Ramos (cell line): Measurements from ENCODE around the gene LGALS9.
"Not testable (repeated sequence)": the region's sequence is repeated elsewhere in the genome, so short reads cannot be mapped to it uniquely, and the experiment has no call there.

Experiments used
- in situ Hi-C: fragments of 300-500 bp; cut with MboI; formaldehyde crosslinking; loops from one replicate; pipeline ENCODE4 v1.14.3; 2022; ENCODE audit warnings: low sequenced_read_pairs; ENCODE audit not compliant: unreplicated experiment

LGALS9 gene

DNA sequence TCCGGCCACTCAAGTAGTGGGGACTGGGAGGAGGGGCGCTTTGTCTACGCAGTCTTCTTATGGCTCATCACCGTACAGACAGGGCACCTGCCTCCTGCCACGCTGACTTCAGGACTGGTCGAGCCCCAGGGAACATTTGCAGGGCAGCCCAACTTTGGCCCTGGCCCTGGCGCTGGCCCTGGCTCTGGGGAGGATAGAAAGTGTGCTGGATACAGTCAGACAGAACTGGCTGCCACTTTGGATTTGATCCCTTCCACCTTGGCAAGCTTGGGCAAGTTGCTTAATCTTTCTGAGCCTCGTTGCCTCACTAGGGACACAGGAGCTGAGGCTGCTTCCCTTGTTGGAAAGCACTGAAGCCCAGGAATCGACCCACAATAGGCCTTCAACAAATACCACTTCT, 13.6 kb downstream of the LGALS9 start:
- in situ Hi-C loops: loop anchor here (25.0 kb wide), 1 partner anchor 93 kb away; no protein-coding TSS in a partner anchor

DNA sequence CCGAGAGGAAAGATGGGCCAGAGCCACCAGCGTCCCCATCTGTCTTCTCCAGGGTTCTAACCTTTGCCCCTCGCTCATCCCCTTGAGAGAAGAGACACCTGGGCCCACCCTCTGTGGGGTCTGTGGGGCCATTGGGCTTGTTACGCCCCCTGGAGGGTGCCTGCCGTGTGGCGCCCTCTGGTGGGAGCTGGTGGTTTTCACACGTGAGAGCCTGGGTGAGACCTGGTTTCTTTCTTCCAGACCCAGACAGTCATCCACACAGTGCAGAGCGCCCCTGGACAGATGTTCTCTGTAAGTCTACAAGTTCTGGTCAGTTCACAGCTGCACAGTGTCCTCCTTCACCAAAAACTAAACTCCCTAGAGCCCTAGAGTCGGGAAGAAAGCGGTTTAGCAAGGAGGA, 14.6 kb downstream of the LGALS9 start:
- in situ Hi-C loops: loop anchor here (25.0 kb wide), 1 partner anchor 92 kb away; no protein-coding TSS in a partner anchor

DNA sequence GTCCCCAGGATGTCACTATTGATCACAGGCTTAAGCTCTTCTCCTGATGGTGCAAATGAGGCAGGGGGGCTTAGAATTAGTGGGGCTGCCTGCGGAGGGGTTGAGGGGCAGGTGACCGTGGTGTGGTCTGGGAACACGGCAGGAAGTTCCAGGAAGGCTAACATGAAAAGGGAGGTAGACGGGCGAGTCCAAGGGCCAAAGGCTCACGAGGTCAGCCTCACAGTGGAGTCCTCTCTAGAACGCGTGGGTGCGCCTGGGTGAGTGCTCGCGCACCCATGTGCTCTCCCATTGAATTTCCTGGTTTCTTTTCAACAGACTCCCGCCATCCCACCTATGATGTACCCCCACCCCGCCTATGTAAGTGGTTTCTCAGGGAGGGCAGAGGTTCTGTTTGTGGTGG, 15.2 kb downstream of the LGALS9 start:
- in situ Hi-C loops: loop anchor here (25.0 kb wide), 1 partner anchor 91 kb away; no protein-coding TSS in a partner anchor

DNA sequence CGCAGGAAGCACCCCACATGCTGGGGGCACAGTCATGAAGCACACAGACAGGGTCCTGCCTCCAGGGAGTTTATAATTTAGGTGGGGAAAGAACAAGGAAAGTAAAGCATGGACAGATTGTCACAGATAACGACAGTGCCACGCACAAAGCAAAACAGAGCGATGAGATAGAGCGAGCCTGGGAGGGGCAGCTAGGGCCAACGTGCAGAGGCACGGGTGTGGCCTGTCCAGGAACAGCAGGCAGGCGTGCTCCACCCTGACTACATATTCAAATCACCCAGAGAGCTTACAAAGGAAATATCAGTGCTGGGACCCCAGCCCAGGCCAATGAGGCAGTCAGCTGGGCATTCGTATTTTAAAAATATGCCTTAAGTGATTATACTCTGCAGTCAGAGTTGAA, 16.8 kb downstream of the LGALS9 start:
- in situ Hi-C loops: loop anchor here (25.0 kb wide), 1 partner anchor 90 kb away; no protein-coding TSS in a partner anchor

DNA sequence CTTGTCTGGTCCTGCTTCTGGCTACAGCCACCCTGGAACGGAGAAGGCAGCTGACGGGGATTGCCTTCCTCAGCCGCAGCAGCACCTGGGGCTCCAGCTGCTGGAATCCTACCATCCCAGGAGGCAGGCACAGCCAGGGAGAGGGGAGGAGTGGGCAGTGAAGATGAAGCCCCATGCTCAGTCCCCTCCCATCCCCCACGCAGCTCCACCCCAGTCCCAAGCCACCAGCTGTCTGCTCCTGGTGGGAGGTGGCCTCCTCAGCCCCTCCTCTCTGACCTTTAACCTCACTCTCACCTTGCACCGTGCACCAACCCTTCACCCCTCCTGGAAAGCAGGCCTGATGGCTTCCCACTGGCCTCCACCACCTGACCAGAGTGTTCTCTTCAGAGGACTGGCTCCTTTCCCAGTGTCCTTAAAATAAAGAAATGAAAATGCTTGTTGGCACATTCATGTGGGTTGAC, 18.2 kb downstream of the LGALS9 start:
- in situ Hi-C loops: loop anchor here (25.0 kb wide), 1 partner anchor 88 kb away; no protein-coding TSS in a partner anchor

DNA sequence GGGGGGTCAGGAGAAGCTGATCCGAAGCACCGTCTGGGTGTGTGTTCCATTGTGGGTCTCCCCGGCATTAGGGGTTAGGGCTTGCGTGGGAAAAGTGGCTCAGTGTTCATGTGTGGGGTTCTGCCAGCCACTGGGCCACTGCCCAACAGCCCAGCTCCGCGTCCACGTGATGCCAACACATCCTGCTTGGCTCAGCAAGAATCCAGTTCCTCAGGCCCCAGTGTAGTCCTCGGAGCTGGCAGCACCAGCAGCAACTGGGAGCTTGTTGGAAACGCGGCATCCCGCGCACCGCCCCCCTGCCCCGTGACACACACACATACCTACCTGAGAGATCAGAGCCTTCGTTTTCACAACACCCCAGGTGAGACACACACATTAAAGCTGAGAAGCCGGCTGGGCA, 18.9 kb downstream of the LGALS9 start:
- in situ Hi-C loops: loop anchor here (25.0 kb wide), 1 partner anchor 87 kb away; no protein-coding TSS in a partner anchor

DNA sequence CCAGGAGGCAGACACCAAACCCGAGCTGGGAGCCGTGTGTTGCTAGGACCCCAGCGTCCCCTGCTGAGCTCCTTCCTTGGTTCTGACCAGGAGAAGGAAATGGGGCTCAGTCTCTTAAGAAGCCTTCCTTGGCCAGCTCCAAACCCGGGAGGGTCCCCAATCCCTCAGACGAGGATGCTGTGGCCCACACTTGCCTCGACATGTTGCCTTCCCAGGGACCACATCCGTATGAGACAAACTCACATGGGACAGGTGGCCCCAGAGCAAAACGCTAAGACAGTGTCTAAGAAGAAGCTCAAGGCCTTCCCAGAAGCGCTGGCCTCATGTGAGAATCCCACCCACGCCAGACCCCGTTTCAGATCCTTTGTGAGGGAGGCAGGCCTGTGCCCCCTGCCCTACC, 19.8 kb downstream of the LGALS9 start:
- in situ Hi-C loops: no loop called here

DNA sequence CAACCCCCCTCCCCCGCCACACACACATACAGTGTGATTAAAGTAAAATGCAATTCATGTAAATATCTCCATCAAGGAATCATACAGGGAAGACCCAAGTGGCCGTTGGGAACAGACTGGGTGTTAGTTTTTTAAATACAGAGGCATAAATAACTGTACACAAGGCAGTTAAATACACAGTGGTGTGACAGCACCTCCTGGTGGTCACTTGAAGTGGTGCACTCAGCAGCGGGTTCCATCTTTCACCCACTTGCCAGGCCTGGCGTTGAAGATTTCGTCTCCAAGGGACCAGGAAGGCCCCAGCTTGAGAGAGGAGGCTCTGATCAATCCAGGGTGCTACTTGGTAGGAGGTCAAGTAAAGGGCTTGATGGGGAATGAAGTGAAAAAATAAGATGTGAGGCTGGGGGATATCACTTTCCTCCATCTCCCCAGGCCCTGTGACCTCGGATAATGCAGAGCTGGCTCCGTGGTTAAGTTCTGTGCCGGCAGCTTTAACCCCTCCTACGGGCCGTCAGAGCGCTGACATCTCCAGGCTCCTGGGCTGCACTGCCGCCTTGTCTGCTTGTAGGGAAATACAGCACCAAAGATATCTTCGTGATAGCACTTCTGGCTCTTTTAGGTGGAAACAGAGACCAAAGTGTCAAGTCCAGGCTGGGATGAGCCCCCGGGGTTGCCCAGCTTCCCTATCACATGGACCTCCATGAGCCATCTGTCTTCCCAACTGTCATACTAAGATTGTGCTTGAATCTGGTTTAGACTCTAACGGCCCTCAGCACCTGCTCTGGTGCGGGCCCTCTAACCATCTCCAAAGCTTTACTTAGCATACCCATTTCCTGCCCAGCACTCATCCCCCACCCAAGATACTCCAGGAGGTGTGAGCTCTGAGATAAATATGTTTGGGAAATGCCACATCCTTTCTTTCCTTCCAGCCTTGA, 20.7 kb downstream of the LGALS9 start:
- in situ Hi-C loops: no loop called here

DNA sequence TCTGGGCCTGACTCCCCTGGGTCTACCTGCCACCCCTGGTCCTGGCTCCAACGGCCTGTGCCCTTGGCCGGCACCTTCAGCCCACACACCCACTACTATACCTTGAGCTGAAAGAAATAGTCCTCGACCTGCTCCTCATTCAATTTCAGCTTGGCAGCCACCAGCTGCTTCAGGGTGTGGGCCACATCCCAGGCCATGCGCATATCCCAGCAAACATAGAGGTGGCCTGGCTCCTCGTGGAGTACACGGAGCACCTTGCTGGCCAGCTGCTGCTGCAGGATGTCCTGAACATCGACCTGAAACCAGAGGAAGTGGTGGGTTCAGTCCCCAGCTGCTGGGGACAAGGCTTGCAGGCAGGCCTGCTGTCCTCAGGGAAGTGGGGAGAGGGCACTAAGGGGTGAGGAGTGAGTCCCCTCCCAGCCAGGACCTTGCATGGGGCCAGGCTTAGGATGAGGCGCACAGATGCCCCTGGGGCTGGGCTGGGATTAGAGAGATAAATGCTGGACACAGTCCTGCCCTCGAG, 22.5 kb downstream of the LGALS9 start:
- in situ Hi-C loops: not testable (repeated sequence)

DNA sequence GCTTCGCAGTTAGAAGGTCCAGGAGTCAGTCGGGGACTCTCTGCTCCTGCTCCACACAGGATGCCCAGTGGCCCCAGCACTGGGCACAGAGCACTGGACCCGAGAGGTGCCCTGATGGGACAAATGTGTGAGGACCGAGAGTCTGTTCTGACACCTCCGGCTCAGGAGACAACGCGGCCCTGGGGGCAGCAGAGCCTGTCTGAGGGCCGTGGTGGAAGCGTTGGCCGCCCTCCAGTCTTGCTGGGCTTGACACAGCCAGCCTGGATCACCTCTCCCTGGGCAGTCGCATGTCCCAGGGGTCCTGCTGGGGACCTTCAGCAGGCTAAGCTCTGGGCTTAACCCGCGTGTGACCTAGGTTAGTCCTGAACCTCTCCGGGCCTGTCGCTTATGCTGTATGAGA, 23.1 kb downstream of the LGALS9 start:
- in situ Hi-C loops: no loop called here

DNA sequence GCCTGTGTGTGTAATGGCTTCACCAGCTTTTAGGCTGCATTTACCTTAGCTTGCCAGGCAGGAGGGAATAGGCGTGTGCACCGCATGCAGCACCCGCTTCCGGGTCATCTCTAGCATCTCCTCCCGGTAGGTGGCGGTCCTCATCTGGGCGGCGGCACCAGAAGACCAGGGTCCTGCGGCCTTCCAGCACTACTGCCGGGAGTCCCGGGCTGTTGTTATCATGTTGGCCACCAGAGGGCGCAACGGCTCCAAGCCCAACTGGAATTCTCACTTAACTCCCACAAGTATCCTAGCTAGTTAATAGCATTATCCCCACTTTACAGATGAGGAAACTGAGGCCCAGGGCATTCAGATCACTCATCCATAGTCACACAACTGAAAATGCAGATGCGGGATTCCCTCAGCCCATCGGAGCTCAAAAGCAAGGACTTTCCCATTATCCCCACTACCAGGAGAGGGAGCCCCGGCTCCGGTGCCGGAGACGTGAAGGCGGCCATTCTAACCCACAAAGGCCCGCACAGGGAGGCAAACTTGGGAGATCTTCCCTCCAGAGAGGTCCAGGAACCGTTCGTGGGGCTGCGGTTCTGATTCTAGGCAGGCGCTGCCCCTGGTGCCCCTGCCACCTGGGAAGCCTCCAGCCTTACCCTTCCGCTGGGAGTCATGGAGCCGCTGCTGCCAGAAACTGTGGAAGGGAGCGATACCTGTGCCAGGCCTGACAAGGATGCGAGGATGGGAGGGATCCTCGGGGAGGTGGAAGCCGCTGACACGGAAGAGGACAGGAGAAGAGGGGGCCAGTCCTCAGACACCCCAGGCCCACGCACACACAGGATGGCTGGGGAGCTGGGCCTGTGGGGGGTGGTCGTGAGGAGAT, 23.9 kb downstream of the LGALS9 start:
- in situ Hi-C loops: no loop called here

DNA sequence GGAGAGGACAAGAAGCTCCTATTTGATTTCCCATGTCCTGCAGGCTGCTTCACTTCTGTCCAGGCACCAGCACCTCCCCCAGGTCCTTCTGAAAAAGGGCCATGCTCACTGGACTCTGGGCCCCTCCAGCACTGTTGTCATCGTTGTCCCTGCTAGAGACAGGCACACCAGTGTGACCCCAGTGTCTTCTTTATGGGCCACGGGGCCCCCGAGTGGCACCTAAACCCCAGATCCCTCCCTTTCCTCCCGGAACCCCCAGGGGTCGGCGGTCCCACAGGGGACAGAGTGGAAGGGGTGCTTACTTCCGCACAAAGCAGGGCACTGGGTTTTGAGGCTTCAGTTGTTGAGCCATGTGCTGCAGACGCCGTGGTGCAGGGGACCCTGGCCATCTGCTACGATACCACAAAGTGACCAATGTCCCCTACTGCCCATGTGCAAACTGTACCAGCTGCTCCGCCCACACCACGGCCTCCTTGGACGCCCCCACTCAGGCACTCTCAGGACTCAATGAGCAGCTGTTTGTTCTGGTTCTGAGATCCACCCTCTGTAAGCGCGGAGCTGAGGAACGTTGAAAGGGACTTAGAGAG, 24.6 kb downstream of the LGALS9 start:
- in situ Hi-C loops: not testable (repeated sequence)

DNA sequence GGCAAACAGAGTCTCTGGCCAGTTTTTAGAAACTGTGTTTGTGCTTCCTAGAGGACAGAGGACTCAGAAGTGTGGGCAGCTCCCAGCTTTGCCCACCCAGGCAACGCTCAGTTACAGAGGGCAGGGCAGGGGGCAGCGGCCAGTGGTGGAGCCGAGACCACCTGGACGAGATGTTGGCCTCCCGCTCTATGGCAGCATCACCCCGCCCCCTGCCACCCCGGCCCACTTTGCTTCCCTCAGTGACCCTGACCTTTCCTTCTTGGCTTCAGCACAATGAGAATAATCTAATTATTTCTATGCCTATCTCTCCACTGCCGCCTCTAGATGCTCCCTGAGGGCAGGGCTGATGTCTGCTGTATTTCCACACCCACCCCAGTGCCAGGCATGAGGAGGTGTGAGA, 25.6 kb downstream of the LGALS9 start:
- in situ Hi-C loops: not testable (repeated sequence)

DNA sequence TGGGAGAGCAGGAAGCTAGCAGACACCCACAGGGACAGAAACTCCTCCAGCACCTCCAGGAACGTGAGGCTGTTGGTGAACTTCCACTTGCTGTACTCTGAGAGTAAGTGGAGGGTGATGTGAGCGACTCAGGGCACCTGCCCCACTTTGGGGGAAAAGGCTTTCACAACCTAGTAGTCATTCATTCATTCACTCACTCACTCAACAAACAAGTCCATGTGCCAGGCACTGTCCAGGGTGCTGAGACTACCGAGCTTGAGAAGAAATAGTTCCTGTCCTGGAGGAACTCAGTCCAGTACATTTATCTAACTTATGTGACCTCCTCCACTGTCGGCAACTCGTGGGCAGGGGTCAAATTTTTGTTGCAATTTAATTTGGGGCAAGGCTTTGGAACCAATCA, 26.6 kb downstream of the LGALS9 start:
- in situ Hi-C loops: no loop called here

DNA sequence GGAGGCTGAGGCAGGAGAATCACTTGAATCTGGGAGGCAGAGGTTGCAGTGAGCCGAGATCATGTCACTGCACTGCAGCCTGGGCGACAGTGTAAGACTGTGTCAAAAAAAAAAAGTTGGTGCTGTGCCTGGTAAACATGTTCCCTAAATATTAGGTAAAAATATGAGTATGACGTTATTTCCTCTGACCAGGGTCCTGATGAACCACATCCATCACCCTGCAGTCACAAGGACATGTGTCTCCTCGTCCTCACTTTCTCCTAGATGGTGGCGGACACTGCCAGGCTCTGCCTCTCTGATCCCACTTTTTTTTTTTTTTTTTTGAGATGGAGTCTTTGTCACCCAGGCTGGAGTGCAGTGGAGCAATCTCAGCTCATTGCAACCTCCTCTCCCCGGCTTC, 28.7 kb downstream of the LGALS9 start:
- in situ Hi-C loops: no loop called here

DNA sequence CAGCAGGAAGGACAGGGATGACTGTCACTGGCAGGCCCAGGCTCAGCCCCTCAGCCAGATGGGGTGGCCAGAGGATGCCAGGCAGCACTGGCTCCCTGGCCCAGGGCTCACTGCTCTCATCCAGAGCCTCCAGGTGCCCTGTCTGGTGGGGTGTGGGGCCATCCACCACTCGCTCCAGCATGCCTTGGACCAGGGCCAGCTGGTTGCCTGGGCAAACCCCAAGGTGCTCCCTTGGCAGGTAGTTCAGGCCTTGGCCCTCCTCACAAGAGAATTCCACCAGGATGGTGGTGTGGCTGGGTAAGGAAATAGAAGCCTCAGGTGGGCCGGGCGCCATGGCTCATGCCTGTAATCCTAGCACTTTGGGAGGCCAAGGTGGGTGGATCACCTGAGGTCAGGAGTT, 29.4 kb downstream of the LGALS9 start:
- in situ Hi-C loops: no loop called here

DNA sequence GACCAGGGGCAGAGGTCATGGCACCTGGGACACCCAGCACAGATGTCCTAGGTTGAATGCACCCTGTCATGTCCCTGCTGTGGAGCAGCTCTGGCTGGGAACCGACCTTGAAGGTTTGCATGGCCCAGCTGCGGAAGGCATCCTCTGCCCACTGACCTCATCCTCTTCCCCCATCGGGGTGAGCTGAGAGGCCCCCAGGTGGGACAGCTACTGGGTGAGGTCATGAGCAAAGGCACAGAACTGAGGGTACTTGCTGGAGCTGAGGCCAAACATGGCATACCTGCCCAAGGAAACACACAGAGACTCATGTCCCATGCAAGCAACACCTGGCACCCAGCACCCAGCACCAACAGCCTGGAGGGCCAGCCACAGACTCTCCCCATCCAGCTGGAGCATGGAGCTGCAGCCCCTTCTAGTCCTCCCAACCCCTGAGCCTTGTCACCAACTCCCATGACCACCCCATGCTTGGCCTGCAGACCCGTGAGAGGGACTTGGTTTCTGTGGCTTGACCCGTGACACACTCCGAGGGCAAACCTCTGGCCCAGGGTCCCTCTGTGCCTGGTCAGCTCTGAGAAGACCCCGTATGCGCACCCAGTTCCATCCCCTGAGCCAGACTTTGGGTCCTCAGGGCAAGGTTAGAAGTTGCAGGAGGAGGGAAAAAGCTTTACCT, 33.1 kb downstream of the LGALS9 start:
- in situ Hi-C loops: no loop called here

DNA sequence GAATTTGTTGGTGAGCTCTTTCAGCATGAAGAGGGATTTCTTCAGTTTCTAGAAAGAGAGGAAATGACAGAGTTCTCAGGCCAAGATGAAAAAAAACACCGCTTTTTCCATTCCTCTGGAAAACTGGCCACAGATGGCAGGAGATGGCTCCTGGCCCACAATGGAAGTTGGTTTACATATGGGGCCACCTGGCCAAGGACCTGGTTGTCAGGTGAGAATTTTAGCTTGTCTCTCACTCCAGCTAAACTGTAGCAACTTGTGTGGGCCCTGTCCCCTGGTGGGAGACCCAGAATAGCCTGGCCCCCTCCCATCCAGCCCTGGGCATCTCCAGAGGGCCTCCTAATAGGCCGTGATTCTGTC, 33.6 kb downstream of the LGALS9 start:
- in situ Hi-C loops: no loop called here

DNA sequence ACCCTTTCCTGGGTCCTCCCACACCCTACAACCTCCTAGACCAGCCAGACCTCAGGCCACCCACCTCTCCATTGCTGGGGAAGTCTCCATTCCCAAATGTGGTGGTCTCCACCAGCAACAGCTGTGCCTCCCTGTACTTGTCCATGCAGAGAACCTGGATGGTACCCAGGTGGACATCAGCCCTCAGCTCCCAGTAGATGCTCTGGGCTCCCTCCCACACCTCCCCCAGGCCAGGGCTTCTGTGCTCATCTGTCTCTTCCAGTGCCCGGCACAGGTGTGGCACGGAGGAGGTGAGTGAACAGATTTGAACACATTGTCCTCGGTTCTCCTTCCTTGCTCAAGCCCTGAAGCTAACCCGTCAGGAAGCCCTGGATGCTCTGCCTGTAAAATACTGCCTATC, 34.6 kb downstream of the LGALS9 start:
- in situ Hi-C loops: no loop called here

DNA sequence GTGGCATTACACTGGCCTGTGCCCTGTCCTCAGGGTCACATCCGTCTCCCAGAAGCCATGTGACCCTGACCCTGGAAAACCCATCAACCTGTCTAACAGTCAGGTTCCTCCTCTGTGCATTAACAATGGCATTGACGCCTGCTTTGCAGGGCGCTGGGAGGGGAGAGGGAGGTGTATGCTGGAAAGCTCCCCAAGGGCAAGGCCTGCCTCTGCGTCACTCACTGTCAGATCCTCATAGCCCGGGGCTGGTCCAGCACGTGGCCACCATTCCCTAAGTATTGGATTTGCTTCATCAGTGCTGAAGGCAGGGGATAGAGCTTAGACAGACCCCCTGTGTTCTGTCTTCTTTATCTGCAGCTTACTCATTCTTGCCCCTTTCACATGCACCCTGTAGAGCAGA, 35.3 kb downstream of the LGALS9 start:
- in situ Hi-C loops: not testable (repeated sequence)
